Fibroblast of lung (primary cell): ENCODE results near the gene LFNG. TPM values are rescaled to one million over a fixed set of nuclear protein-coding genes. Genes with fewer than 3 reads are reported as not detected.

Source experiments
- DNase-seq, 2 donors: peaks; one replicate each; pipeline versions ENCODE4 v3.0.0 to v3.0.0-alpha.2; 2010; ENCODE audit warnings: low read depth in 2 of 2
- H2AFZ ChIP-seq: 2 replicates; pipeline ENCODE4 v1.5.1; 2012; ENCODE audit warnings: low read length, control low read depth, inconsistent platforms
- H3K27ac ChIP-seq: 2 replicates; pipeline ENCODE4 v1.5.1; 2011; ENCODE audit warnings: low read length, control low read depth; ENCODE audit not compliant: insufficient read depth
- H3K27me3 ChIP-seq: 2 replicates; pipeline ENCODE4 v1.5.1; 2011; ENCODE audit warnings: mild to moderate bottlenecking, low read length; ENCODE audit not compliant: control insufficient read depth, insufficient read depth
- H3K36me3 ChIP-seq: 2 replicates; pipeline ENCODE4 v1.5.1; 2011; ENCODE audit warnings: low read length; ENCODE audit not compliant: control insufficient read depth, insufficient read depth
- H3K4me1 ChIP-seq: 2 replicates; pipeline ENCODE4 v1.5.1; 2011; ENCODE audit warnings: low read length; ENCODE audit not compliant: control insufficient read depth, insufficient read depth; ENCODE audit errors: extremely low read depth
- H3K4me2 ChIP-seq: 2 replicates; pipeline ENCODE4 v1.5.1; 2011; ENCODE audit warnings: low read length, control low read depth; ENCODE audit not compliant: insufficient read depth; ENCODE audit errors: extremely low read depth
- H3K4me3 ChIP-seq, 4 experiments: fragments of 200-600 bp in 1 of 4; sonication (generic) in 1 of 4; replicated peaks in 1 of 4; 2 replicates each; pipeline ENCODE4 v1.5.1; 2011 to 2016; ENCODE audit warnings: low read length in 4 of 4, low read depth in 3 of 4, mild to moderate bottlenecking in 3 of 4, control low read depth in 2 of 4, inconsistent platforms in 1 of 4, mixed read lengths in 1 of 4; ENCODE audit not compliant: insufficient read depth in 1 of 4; ENCODE audit errors: control extremely low read depth in 1 of 4
- H3K79me2 ChIP-seq: 2 replicates; pipeline ENCODE4 v1.5.1; 2012; ENCODE audit warnings: mild to moderate bottlenecking, low read length, inconsistent platforms; ENCODE audit not compliant: control insufficient read depth, insufficient read depth
- H3K9ac ChIP-seq: 2 replicates; pipeline ENCODE4 v1.5.1; 2011; ENCODE audit warnings: mild to moderate bottlenecking, low read length, control low read depth; ENCODE audit not compliant: insufficient read depth
- H3K9me3 ChIP-seq: 2 replicates; pipeline ENCODE4 v1.5.1; 2012; ENCODE audit warnings: low read depth, low read length; ENCODE audit not compliant: control insufficient read depth, insufficient read depth
- H4K20me1 ChIP-seq: 2 replicates; pipeline ENCODE4 v1.5.1; 2011; ENCODE audit warnings: low read length; ENCODE audit not compliant: control insufficient read depth, insufficient read depth; ENCODE audit errors: extremely low read depth
- CTCF ChIP-seq, 2 donors: IDR thresholded peaks in 1 of 2; conservative IDR thresholded peaks in 1 of 2; 1 replicate in 1 of 2; 2 replicates in 1 of 2; pipeline ENCODE4 v1.5.1; 2011 to 2012; ENCODE audit warnings: low read length in 2 of 2, control low read depth in 1 of 2, inconsistent platforms in 1 of 2, low read depth in 1 of 2, mild to moderate bottlenecking in 1 of 2
- EZH2 ChIP-seq: IDR thresholded peaks from 2 replicates; pipeline ENCODE4 v1.5.1; 2012; ENCODE audit warnings: low read length, control low read depth, mild to moderate bottlenecking; ENCODE audit errors: missing control alignments
- polyA plus RNA-seq, 2 donors: library from polyadenylated mRNA; depleted of rRNA in 1 of 2; stranded (reverse) in 1 of 2; unstranded in 1 of 2; fragments of >200 nt; gene quantifications; 2 replicates each; pipeline ENCODE4 v1.2.1, GENCODE V29; 2011 to 2012; ENCODE audit warnings: missing spikeins in 1 of 2
- total RNA-seq: library from RNA; depleted of rRNA; stranded (reverse); fragments of >200 nt; gene quantifications from 2 replicates; pipeline ENCODE4 v1.2.1, GENCODE V29; 2014

The LFNG gene
- total and polyA plus RNA-seq, 2 donors (not counting 1 experiment from before 2014, with no cell fraction given) = 0.33 to 3.5 TPM

DNA sequence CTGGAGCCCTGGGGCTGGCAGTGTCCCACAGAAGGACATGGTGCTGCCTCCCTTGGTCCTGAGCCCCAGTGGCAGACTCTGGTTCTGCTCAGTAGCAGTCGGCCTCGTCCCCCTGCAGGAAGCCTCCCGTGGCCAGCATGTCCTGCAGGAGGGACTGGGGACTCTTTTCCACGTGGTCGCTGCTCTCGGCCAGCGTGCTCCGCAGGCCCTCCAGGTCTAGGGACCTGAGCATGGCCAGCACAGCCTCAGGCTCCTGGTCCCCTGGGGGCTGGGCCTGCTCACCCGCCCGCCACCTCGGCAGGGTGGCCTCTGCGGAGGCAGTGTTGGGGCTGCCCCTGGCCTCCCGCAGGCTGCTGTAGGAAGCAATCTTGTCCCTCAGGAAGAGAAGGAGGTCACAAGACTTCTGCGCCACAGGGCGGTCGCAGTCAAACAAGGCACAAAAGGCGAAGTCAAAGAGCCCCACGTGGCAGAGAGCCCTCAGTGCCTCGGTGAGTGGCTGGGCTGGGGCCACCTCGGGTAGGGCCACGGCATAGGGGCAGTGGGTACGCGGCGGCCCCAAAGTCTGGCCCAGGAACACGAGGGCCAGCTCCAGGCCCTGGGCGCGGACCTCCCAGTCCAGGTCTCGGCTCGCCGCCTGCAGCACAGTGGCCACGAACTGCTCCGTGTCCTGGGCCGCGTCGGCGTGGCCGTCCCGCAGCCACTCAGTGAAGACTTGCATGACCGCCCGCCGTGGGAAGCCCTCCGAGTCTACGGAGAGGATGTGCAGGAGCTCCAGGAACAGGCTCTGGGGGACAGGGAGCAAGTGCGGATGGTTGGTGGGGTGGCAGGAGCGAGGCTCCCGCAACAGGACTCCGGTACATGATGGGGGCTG is 18.6 kb downstream of the LFNG start:
- Histone ChIP-seq H3K27ac (no peak overlapping the region), H3K9ac (no peak overlapping the region), H3K27me3 (no peaks in the 10 kb centered on the region), H3K36me3 (peaks cover 20% of the 10 kb centered on the region), H2AFZ (no peak overlapping the region), H4K20me1 (no peaks in the 10 kb centered on the region), H3K9me3 (no peaks in the 10 kb centered on the region), H3K79me2 (no peaks in the 10 kb centered on the region), H3K4me3 (no peak overlapping the region), H3K4me2 (no peak overlapping the region), H3K4me1 (no peaks in the 10 kb centered on the region)
- no peak for DNase-seq
- no peak for TF ChIP-seq EZH2
- no peak for TF ChIP-seq CTCF (conservative IDR thresholded peaks at IDR 0.05 in 1 of 2, IDR thresholded peaks at IDR 0.05 in 1 of 2; ENCODE audit: low read depth in 1 of 2, low read length in 2 of 2)

DNA sequence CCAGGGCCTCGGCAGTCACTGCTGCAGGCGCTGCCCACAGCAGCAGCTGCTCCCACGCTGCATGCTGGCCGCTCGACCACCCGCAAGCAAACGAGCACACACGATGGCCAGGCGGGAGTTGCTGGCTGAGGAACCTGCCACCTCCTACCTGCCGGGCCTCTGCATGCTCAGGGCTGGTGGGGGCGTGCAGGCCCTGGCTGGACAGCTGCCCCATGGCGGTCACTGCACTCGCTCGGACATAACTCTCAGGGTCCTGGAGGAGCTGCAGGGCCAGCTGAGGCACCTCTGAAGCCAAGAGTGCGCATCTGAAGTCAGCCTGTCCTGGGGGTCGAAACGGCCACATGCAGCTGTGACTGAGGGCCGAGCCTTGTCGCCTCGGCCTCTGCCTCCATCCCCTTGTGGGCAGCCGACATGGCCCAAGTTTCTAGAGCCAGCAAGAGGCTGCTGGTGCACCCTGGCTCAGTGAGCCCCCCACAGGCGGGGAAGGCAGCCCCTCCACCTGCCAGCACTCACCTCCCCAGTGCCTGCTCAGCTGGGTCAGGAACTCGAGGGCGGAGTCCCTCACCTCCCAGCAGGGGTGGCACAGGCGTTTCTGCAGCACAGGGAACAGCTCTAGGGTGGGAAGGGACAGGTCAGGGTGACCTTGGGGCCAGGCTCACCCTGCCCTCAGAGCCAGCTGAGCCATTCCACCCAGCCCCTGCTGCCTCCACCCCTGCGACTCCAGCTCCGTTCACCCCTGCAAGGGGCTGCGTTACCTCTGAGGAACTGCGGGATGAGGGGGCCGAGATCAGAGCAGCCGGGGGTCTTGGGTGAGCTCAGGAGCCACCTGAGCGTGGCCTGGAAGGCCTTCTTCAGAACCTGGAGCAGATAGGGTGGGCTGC is 19.7 kb downstream of the LFNG start:
- Histone ChIP-seq H3K36me3 (peaks cover 23% of the 10 kb centered on the region), H3K4me3 (no peak overlapping the region), H4K20me1 (no peaks in the 10 kb centered on the region), H3K27ac (no peak overlapping the region), H3K4me2 (no peak overlapping the region), H2AFZ (no peak overlapping the region), H3K9me3 (no peaks in the 10 kb centered on the region), H3K27me3 (no peaks in the 10 kb centered on the region), H3K79me2 (no peaks in the 10 kb centered on the region), H3K9ac (no peak overlapping the region), H3K4me1 (no peaks in the 10 kb centered on the region)
- DNase-seq = no peak
- TF ChIP-seq CTCF (conservative IDR thresholded peaks at IDR 0.05 in 1 of 2, IDR thresholded peaks at IDR 0.05 in 1 of 2; ENCODE audit: low read depth in 1 of 2, low read length in 2 of 2) (no peak), EZH2 (no peak)

DNA sequence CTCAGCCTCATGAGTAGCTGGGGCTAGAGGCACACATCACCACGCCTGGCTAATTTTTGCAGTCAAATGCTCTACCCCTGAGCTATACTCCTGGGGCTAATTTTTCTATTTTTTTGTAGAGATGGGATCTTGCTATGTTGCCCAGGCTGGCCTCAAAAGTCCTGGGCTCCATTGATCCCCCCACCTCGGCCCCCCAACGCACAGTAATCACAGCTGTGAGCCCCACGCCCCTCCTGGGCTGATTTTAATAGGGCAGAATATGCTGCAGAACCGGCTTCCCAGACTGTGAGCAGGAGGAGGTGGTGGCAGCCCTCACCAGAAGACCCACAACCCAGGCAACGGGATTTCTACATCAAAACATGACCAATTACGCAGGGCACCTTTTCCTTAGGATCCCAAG is 20.6 kb downstream of the LFNG start:
- no peak for DNase-seq
- Histone ChIP-seq H3K27me3 (no peaks in the 10 kb centered on the region), H3K79me2 (no peaks in the 10 kb centered on the region), H4K20me1 (no peaks in the 10 kb centered on the region), H3K9me3 (no peaks in the 10 kb centered on the region), H3K4me2 (no peak overlapping the region), H2AFZ (no peak overlapping the region), H3K27ac (no peak overlapping the region), H3K4me3 (no peak overlapping the region), H3K36me3 (peaks cover 26% of the 10 kb centered on the region), H3K4me1 (no peaks in the 10 kb centered on the region), H3K9ac (no peak overlapping the region)
- TF ChIP-seq EZH2 = no peak
- TF ChIP-seq CTCF (conservative IDR thresholded peaks at IDR 0.05 in 1 of 2, IDR thresholded peaks at IDR 0.05 in 1 of 2; ENCODE audit: low read depth in 1 of 2, low read length in 2 of 2) = no peak
